ENCODE results near the gene HSPA8.

DNA sequence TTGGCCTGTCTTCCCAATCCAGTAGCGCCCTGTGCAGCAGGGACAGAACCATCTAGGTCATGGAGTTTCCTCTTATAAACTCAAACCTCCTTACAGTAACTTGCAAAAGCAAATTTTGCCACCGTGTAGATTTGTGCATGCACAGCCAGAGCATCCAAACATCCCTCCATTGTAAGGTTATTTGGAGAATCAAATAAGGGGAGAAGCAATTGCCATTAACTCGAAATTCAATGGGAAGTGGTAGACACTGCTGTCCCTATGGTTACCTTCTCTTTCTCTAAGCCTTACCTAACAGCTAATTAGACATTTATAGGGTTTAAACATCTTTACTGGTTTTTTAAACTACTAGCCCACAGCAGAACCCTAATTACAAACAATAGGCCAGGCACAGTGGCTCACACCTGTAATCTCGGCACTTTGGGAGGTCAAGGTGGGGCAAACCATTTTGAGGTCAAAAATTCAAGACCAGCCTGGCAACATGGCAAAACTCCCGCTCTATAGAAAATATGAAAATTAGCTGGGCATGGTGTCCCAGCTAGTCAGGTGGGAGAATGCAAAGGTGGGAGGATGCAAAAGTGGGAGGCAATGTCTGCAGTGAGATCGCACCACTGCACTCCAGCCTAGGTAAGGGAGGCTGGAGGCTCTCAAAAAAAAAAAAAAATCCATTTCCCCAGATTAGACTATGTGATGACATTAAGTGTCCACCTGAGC lies 6.6 kb downstream of the HSPA8 start:
- TF ChIP-seq, protein P1, sequence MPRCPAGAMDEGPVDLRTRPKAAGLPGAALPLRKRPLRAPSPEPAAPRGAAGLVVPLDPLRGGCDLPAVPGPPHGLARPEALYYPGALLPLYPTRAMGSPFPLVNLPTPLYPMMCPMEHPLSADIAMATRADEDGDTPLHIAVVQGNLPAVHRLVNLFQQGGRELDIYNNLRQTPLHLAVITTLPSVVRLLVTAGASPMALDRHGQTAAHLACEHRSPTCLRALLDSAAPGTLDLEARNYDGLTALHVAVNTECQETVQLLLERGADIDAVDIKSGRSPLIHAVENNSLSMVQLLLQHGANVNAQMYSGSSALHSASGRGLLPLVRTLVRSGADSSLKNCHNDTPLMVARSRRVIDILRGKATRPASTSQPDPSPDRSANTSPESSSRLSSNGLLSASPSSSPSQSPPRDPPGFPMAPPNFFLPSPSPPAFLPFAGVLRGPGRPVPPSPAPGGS (CRISPR knock-in tag; IDR thresholded peaks at IDR 0.05) = no peak
- TF ChIP-seq CHD2 (IDR thresholded peaks at IDR 0.05; ENCODE audit: low read depth, low read length) (no peak), POLR2A (IDR thresholded peaks at IDR 0.05; ENCODE audit: insufficient read depth in 1 of 2, low read depth in 2 of 2, low read length in 2 of 2) (peak in 1 of 2 experiments; percentile 39; a peak in 1 of 4 replicates), NCOR1 (IDR thresholded peaks at IDR 0.05; ENCODE audit: borderline replicate concordance, low read length) (no peak), JUNB (CRISPR knock-in tag; IDR thresholded peaks at IDR 0.05; ENCODE audit: borderline replicate concordance) (no peak), MAZ (IDR thresholded peaks at IDR 0.05; ENCODE audit: borderline replicate concordance, low read depth, low read length) (no peak), MAZ (CRISPR knock-in tag; IDR thresholded peaks at IDR 0.05; ENCODE audit: low read depth) (no peak), BRCA1 (CRISPR knock-in tag; IDR thresholded peaks at IDR 0.05) (no peak), RFX5 (IDR thresholded peaks at IDR 0.05; ENCODE audit: low read depth, low read length) (no peak), NFE2 (CRISPR knock-in tag; IDR thresholded peaks at IDR 0.05) (no peak), CBX5 (CRISPR knock-in tag; IDR thresholded peaks at IDR 0.05; ENCODE audit: borderline replicate concordance) (no peak)
- TF ChIP-seq, protein P2, sequence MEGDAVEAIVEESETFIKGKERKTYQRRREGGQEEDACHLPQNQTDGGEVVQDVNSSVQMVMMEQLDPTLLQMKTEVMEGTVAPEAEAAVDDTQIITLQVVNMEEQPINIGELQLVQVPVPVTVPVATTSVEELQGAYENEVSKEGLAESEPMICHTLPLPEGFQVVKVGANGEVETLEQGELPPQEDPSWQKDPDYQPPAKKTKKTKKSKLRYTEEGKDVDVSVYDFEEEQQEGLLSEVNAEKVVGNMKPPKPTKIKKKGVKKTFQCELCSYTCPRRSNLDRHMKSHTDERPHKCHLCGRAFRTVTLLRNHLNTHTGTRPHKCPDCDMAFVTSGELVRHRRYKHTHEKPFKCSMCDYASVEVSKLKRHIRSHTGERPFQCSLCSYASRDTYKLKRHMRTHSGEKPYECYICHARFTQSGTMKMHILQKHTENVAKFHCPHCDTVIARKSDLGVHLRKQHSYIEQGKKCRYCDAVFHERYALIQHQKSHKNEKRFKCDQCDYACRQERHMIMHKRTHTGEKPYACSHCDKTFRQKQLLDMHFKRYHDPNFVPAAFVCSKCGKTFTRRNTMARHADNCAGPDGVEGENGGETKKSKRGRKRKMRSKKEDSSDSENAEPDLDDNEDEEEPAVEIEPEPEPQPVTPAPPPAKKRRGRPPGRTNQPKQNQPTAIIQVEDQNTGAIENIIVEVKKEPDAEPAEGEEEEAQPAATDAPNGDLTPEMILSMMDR (CRISPR knock-in tag; IDR thresholded peaks at IDR 0.05) = no peak
- TF ChIP-seq, protein P3, sequence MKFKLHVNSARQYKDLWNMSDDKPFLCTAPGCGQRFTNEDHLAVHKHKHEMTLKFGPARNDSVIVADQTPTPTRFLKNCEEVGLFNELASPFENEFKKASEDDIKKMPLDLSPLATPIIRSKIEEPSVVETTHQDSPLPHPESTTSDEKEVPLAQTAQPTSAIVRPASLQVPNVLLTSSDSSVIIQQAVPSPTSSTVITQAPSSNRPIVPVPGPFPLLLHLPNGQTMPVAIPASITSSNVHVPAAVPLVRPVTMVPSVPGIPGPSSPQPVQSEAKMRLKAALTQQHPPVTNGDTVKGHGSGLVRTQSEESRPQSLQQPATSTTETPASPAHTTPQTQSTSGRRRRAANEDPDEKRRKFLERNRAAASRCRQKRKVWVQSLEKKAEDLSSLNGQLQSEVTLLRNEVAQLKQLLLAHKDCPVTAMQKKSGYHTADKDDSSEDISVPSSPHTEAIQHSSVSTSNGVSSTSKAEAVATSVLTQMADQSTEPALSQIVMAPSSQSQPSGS (CRISPR knock-in tag; IDR thresholded peaks at IDR 0.05) = no peak
